ENCODE measurements around the gene TICRR.

TICRR gene

DNA sequence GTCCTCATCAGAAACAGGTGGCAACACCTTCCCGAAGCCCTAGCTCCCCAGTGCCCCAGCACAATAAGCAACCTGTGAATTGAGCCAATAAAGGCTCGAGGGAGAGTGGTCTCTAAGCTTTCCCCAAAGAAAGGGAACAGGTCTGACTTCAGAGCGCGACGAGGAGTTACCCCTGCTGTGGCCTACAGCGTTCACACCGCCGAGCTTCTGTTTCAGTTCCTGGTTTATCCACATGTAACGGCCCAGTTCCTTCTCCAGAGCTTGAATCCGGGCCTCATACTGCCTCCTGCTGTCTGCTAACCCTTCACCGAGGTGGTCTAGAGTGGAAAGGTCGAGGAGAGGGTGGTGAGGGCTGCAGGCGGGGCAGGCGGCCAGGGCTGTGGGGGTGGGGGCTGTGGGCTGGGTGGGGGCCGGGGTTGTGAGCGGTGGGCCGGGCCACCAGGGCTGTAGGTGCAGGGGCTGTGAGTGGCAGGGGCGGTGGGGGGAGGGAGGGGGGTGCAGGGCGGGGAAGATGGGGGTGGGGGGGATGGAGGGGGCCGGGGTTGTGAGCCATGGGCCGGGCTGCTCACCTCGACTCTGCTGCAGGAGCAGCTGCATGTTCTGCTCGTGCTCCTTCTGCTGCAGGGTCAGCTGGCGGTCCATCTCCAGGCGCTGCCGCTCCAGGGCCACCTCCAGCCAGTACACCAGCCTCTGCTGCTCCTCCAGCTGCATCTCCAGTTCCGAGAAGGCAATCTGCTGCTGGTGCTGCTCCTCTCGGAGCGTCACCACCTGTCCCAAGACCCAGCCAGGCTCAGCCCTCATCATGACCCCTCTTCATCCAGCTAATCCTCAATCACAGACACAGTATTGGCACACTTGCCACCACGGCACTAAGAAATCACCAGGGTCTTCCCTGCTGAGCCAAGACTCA, 53.8 kb downstream of the TICRR start:
- DNase-seq (ENCODE audit: low read depth) = no peak

GRCh38 chr15:89629829-89630228, 54.6 kb downstream of the TICRR start:
- no peak for DNase-seq (ENCODE audit: low read depth)

DNA sequence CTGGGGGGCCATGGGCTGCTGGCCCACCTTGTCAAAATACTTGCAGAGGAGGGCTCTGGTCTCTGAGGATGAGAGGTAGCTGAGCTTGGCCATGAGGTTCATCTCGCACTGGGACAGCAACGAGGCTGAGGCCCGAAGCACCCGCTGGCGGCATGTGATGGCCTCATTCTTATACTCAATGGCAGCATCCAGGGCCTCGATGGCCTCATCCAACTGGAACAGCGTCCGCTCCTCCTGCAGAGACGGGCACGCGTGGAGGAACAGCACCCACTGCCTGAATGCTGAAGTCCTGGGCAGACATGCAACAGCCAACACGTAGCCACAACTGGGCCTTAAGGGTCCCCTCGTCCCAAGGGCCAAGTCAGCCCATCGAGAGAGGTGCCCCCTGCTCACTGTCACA, 55.0 kb downstream of the TICRR start:
- no peak for DNase-seq (ENCODE audit: low read depth)

GRCh38 chr15:89630974-89631901, 56.0 kb downstream of the TICRR start:
- no peak for DNase-seq (ENCODE audit: low read depth)

- no peak for DNase-seq (ENCODE audit: low read depth)
These were observed 56.6 kb downstream of the TICRR start for GRCh38 chr15:89631902-89632264.

GRCh38 chr15:89632563-89633430, 57.5 kb downstream of the TICRR start:
- DNase-seq (ENCODE audit: low read depth) = no peak

DNA sequence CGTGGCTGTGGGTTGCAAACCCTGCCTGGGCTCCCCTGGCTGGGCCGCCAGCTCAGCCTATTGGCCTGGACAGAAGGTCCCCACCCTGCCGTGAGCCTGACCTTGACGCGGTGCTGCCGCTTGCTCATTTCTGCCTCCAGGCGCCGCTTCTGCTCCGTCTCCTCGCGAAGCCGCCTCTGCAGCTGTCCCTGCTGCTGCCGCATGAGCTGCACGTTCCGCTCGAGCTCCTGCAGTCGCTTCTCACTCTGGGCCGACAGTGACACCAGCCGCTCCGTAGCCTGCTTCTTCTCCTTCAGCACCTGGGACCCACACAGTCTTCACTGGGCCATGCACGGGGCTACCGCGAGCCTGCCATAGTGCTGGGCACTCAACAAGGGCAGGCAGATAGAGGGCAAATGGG, 58.3 kb downstream of the TICRR start:
- DNase-seq (ENCODE audit: low read depth) = no peak

DNA sequence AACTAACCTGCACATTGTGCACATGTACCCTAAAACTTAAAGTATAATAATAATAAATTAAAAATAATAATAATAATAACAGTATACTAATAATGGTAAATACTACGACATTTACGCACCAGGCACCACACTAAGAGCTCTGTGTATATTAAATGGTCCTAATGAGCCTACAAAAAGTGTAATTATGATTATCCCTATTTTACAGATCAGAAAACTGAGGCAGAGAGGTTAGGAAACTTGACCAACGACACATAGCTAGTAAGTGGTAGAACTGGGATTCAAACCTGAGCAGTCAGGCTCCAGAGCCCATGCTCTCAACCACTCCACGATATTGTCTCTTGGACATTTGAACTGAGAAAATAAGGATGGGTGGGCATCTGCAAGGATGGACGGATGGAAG, 65.0 kb downstream of the TICRR start:
- no peak for DNase-seq (ENCODE audit: low read depth)

DNA sequence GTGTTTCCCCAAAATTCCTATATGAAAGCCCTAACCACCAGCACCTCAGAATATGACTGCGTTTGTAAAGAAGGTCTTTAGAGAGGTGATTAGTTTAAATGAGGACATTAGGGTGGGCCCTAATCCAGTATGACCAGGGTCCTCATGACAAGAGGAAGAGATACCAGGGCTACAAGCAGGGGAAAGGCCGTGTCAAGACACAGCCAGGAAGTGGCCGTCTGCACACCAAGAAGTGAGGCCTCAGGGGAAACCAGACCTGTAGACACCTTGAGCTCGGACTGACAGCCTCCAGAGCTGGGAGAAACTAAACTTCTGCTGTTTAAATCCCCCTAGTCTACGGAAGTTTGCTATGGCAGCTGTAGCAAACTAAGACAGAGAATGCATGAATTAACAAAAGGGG, 65.8 kb downstream of the TICRR start:
- DNase-seq (ENCODE audit: low read depth) = no peak

DNA sequence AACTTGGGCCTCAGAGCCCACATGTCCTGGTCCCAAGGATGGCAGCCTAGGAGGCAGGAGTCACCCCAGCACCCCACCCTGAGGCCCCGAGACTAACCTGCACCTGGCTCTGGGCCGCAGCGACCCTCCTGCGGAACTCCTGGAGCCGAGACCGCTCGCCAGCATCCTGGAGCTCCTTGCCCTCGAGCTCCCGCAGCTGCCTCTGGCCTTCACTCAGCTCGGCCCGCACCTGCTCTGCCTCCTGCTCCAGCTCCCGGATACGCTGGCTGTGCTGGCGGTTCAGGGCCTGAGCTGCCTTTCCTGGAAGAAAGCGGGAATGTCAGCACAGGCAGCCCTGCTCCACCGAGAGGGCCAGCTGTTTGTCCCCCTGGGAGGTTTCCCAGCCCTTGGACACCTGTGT, 66.8 kb downstream of the TICRR start:
- no peak for DNase-seq (ENCODE audit: low read depth)

DNA sequence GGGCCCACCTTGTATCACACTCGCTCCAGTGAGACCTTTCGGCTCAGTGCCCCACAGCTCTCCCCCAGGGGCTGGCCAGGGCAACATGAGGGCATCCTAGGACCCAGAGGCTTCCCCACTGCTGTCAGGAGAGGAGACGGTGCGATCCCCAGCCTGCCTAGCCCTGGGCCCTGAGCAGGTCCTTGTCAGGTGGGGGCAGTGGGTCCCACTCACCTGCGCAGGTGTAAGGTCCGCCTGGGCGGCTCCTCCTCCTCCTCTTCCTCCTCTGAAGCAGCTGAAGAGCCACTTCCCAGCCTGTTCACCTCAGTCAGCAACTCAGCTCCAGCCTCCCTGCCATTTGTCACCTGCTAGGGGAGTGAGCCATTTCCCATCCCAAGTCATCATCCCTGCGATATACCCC, 70.4 kb downstream of the TICRR start:
- no peak for DNase-seq (ENCODE audit: low read depth)

DNA sequence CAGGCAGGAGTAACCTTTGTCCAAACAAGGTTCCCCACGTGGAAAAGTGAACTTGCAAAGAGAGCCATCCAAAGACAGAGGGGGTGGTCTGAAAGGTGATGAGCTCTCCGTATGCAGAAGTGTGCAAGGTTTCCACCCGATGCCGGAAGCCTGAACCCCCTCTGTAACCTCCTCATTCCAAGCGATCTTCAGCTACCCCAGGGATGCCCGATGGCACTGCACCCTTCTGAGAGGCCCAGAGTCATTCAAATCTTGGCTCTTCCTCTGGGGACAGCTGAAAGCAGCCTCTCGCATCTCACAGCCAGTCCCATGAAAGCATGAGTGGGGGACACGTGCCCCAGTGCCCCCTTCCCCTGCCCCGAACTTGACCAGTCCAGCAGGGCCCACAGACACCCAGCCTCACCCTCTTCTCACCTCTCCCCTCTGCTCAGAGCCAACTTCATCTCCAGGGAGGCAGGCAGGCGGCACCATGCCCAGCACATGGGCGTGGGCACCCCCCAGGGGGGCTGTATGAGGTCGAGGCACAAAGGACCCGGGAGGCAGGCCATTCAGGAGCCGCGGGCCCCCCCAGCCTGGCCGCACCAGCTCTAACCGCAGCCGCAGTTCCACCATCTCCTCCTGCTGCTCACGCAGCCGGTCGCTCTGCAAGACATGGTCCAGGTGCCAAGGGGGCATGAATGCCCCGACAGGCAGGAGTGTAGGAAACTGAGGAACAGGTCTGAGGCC, 71.3 kb downstream of the TICRR start:
- no peak for DNase-seq (ENCODE audit: low read depth)

DNA sequence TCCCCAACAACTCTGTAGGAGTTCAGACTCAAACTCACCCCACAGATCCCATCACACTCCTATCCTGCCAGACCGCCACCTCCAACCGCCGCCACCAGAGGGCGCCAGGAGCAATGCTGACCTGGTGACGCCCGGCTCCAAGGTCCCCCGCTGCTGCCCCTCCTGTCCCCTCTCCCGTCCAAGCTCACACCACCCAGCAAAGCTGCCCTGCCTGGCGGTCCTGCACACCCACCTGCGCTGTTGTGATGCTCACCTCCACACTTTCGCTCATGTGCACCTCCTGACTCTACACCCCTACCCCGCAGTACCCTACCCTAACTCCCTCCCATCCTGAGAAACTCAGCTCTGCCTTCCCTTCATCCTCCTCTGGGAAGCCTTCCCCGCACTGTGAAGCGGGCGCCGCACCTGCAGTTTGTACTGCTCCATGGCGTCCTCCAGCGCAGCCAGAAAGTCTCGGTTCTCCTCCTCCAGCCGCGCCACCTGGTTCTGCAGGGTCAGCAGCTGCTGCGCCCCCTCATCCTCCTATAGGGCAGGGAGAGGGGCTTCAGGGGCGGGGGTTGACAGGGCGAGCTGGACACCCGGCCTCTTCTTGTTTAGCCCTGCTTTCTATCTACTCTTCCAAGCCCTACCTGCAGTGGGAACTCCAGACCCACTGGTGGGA, 72.1 kb downstream of the TICRR start:
- peak; percentile 67 for DNase-seq (ENCODE audit: low read depth)

DNA sequence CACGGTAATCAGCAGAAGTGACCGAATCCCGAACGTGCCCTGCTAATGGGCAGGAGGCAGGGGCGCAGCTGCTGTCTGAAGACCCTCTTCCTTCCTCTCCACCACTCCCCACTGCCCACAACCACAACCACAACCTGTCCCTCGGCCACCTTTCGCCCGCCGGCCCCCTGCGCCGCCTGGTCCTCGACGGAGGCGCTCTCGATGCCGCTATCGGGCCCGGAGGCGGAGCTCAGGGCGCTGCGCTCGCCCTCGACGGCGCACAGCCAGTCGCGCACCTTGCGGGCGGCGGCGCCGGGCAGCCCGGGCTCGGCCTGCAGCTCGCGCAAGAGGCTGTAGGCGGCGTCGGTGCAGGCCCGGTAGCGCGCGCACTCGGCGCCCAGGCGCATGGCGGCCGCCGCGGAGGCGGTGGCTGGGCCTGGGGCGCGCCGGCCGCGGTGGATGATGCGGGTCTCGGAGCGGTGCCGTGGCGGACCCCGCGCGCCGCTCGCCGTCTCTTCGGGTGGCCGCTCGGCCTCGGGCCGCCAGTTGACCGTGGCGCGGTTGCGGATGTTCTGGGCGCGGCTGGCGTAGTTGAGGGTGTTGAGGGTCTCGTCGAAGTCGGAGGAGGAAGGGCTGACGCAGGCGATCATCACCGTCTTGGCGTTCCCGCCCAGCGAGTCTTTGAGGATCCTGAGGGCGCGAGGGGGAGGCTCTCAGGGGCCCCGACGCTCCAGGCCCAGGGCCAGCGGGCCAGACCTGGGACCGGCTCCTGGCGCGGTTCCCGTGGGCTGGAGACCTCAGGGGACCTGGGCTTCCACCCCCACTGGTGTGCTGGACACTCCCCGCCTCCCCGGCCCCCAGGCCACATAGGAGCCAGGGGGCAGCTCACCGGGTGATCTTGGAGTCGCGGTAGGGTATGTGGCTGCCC, 73.1 kb downstream of the TICRR start:
- no peak for DNase-seq (ENCODE audit: low read depth)

GRCh38 chr15:89649013-89649625, 73.8 kb downstream of the TICRR start:
- no peak for DNase-seq (ENCODE audit: low read depth)

DNA sequence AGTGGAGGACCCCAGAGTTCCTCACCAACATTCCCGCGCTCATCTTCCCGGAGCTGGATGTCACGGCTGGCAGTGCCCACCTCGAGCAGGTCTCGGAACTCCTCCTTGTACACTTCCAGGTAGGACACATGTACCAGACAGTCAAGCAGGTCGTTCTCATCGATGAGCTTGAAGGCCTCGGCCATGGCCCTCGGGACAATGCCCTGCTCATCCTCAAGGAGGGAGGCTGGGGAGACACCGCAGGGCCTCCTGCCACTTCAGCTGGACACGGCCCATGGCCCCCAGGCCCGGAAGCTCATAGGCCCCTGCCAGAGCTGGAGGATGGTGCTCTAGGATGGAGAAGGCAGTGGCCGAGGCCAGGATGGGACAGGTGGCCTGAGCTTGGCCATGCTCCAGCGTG, 74.4 kb downstream of the TICRR start:
- DNase-seq (ENCODE audit: low read depth) = no peak

DNA sequence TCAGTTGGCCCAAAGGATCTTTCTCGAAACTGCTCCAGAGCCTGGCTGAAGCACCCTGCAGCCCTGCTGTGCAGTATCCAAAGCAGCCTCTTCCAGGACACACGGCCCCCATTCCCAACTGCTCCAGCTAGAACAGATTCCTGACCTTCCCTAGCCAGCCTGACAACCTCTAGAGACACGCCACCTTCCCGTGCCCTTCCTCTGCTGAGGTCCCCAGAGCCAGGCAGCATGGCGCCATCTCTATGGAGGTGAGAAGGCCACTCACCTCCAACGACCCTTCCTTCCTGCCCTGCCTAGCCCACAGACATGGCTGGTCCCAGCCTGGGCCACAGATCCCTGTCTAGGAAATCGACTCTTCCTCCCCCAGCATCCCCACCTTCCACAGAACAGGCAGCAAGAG, 76.9 kb downstream of the TICRR start:
- no peak for DNase-seq (ENCODE audit: low read depth)

- DNase-seq (ENCODE audit: low read depth) = no peak
These were observed 77.4 kb downstream of the TICRR start for GRCh38 chr15:89652666-89653065.

- no peak for DNase-seq (ENCODE audit: low read depth)
These were observed 78.3 kb downstream of the TICRR start for GRCh38 chr15:89653578-89653977.
